RPMI7951 (cell line): ENCODE results near the gene IL18RAP. TPM values are rescaled to one million over a fixed set of nuclear protein-coding genes. Genes with fewer than 3 reads are reported as not detected.
A peak's percentile ranks its signal among the peaks of the same experiment; 100 is the strongest.

Experiments
- DNase-seq: peaks from one replicate; pipeline ENCODE4 v3.0.0-alpha.2; 2012; ENCODE audit warnings: low read depth
- total RNA-seq: library from RNA; depleted of rRNA; stranded (reverse); fragments of >200 nt; shearing (Covaris generic); gene quantifications from 2 replicates; pipeline ENCODE4 v1.2.3, GENCODE V29; 2014

The IL18RAP gene
- total RNA-seq, 1 experiment from 2014 or later: not detected

- no peak for DNase-seq
Measured at GRCh38 chr2:102455061-102455670, 32.2 kb downstream of the IL18RAP start.

DNA sequence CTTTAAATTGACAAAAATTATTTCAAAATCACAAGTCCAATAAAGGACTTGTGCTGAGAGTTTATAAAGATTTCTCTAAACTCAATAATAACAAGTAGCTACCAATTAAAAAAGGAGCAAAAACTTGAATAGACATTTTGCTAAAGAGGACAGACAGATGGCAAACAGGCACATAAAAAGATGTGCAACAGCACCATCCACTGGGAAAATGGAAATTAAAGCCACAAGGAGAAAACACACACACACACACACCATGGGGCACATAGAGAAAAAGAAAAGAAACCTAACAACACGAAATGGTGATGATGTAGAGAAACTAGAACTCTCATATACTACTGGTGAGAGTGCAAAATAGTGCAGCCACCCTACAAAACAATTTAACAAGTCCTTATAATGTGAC, 37.5 kb downstream of the IL18RAP start:
- no peak for DNase-seq

- no peak for DNase-seq
Measured at GRCh38 chr2:102461188-102461587, 38.2 kb downstream of the IL18RAP start.

DNA sequence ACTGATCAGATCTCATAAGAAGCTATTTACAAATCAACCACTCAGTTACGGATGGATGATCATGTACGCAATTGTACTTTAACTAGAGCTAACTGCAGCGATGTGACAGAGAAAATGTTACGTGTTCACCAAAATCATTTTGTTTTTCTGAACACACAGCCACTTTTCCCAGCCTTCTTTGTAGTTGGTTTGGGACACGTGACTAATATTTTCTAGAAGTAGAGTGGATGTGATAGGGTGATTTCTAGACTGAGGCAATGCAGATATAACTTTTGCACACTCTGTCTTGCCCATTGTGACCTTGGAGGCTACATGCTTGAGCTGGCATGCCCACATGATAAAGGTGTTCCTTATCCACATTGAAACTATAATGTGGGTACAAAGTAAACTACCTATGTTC, 40.2 kb downstream of the IL18RAP start:
- DNase-seq: no peak

- no peak for DNase-seq
Measured at GRCh38 chr2:102470168-102470567, 47.2 kb downstream of the IL18RAP start.

- DNase-seq: peak; percentile 34
Measured at GRCh38 chr2:102473020-102473419, 50.1 kb downstream of the IL18RAP start, which contains the start of gene SLC9A4. TSS of gene SLC9A4 (plus strand) at chr2:102473226. CDS start at chr2:102473760, 534 bp downstream.

DNA sequence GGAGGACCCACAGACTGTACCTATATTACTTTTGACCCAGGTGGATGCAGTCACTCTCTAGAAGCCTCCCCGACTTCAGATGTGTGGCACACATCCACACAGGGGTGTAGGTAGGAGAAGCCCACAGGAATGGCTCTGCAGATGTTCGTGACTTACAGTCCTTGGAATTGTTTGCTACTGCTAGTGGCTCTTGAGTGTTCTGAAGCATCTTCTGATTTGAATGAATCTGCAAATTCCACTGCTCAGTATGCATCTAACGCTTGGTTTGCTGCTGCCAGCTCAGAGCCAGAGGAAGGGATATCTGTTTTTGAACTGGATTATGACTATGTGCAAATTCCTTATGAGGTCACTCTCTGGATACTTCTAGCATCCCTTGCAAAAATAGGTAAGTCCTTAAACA, 50.7 kb downstream of the IL18RAP start:
- DNase-seq: no peak

DNA sequence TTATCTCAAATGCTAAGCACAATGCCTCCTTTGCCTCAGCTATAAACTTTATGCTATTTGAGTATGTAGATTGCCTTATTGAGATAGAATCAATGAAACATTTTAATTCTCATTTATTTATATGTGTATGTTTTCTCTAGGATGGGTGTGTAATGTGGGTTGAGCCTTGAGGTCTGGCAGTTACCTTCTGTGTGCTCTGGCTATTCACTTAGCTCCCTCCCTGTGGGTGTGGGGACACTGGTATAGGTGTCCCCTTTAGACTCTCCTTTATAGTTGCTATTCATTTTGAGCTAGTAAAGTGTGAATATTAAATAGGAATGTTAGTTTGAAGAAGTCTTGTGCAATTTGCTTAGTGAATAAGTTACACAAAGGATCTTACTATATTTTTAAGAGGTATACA, 51.8 kb downstream of the IL18RAP start:
- DNase-seq: no peak

- no peak for DNase-seq
Measured at GRCh38 chr2:102478686-102479470, 55.9 kb downstream of the IL18RAP start.

- no peak for DNase-seq
Measured at GRCh38 chr2:102480285-102481195, 57.6 kb downstream of the IL18RAP start.

GRCh38 chr2:102481931-102482330, 59.0 kb downstream of the IL18RAP start:
- no peak for DNase-seq

- no peak for DNase-seq
Measured at GRCh38 chr2:102483086-102483485, 60.1 kb downstream of the IL18RAP start.

DNA sequence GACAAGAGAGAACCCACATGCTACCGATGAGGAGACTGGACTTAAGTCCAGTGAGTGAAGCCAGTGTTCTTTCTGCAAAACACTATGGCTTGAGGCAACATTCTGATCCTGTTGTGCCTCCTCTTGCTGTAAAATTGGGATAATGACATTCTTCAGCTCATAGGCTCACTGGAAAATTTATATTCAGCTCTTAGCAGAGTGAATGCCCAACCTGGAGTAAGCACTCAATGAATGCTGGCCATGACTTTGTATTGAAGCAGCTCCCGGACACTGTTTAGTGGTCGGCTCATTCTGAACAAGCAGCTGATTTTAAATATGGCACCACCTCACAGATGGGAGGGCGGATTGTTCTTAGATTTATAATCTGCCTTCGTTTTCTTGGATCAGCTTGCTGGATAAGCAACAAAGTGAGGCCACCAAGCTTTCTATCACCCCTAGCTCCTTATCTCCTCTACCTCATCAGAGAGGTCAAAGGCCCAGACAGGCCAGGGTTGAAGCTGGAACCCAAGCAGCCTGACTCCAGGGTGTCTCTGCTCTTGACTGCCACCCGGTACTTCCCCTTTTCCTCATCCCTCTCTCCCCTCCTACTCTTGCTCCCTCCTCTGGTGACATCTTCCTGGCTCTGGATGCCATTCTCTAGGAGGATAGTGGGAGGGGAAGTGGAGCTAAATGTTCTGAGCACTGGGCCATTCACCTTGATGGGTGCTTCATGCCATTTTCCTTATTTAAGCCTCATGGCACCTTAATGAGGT, 61.5 kb downstream of the IL18RAP start:
- DNase-seq: no peak

DNA sequence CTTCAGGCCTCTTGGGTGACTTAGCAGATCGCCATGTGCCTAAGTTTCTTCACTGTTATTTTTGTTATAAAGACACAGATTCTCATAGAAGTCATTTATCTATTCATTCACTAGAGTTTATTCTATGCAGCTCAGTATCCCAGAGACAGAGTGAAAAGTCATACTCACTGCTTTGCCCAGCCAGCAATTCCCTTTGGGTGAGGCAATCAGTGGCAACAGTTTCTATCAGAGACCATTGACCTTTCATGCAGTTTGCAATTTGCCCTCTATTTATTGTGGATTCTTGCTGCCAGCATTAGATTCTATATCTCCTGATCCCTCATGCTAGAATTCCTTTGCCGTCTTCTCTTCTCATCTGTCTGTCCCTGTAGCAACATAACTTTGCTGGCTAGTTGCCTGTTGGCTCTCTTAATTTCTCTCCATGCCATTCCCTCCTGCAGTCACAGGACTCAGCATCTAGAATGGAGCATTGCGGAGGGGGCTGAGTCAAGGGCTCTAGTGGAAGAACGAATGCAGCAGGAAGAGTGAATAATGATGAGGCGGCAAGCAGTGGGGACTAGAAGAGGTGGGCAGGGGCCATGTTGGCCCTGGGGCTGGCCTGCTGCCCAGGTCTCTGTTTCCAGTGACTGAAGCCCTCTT, 62.3 kb downstream of the IL18RAP start:
- no peak for DNase-seq

DNA sequence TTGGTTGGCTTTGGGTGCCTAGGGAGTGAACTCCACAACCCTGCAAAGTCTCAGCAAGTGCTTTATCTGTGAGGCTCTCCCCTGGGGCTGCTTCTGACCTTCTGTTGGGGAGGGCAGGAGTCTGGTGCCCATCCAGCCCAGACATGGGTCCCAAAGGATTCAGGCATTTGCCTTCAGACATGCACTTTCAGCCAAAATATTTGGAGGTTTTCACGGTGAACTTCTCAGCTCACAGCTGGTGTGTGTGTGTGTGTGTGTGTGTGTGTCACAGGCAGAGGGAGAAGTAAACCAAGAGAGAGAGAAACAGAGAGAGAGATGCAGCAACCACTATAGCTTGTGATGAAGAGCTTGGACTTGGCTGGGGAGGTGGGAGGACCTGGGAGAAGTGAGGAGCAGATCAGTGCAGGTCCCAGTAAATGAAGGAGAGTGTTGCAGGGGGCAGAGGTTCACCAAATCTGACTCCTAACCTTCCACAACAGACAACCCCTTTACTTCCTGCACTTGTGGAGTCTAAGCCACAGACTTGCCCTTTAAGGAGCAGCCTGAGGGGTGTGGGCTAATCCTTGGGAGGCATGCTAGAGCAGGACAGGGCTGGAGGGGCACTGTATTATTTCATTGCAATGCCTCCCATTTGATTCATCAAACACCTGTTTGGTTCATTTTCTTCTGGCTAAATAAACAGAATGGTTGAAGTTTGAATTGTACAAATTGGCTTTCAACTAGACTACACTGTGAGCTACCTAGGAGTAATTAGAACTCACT, 64.2 kb downstream of the IL18RAP start:
- no peak for DNase-seq

DNA sequence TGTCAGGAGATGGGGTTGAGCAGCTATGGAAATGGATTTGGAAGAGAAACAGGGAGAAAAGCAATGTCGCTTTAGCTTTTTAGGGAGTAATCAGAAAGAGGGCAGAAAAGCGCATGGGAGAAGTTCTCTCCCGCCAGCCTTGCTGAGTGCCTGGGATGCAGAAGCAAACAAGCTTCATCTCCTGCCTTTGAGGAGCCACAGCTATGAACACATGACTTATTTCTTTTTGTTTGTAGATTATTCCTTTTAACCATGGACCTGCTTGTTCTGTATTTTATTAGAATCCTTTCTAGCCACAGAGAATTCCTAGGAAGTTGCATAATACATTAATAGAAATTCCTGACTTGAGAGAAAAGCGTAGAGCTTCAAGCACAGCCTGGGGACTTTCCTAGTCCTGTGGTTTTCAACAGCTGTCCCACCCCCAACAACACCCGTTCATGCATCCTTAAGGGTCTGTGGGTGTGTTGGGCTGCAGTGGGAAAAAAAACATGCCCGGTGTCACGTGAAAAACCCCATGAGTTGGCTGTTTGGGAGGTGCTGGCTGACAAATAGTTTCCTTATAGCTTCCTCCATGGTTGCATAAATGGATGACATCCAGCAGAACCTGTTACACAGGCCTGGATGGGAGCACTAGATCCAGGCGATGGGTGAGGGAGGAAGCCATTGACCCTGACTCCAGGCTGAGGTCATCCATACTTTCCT, 65.0 kb downstream of the IL18RAP start:
- DNase-seq: peak; percentile 58

GRCh38 chr2:102489646-102490045, 66.7 kb downstream of the IL18RAP start:
- no peak for DNase-seq

DNA sequence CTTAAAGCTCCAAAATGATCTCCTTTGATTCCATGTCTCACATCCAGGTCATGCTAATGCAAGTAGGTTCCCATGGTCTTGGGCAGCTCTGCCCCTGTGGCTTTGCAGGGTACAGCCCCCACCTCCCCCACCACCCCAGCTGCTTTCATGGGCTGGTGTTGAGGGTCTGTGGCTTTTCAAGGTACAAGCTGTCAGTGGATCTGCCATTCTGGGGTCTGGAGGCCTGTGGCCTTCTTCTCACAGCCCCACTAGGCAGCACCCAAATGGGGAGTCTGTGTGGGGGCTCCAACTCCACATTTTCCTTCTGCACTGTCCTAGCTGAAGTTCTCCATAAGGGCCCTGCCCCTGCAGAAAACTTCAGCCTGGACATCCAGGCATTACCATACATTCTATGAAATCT, 69.0 kb downstream of the IL18RAP start:
- DNase-seq: no peak

- DNase-seq: no peak
Measured at GRCh38 chr2:102494570-102494969, 71.6 kb downstream of the IL18RAP start.

- no peak for DNase-seq
Measured at GRCh38 chr2:102498414-102498813, 75.5 kb downstream of the IL18RAP start.
